Suprapubic skin (tissue), 4 donors: ENCODE results near the gene ALDH1L1. TPM values are rescaled to one million over a fixed set of nuclear protein-coding genes. Genes with fewer than 3 reads are reported as not detected.

Source experiments
- DNase-seq, 2 donors: peaks; one replicate each; pipeline ENCODE4 v3.0.0-alpha.2; 2019; ENCODE audit warnings: low spot score in 2 of 2
- H3K27ac ChIP-seq: fragments of 200-600 bp; sonication (generic); one replicate; pipeline ENCODE4 v1.5.1; 2019
- H3K27me3 ChIP-seq: fragments of 200-600 bp; sonication (generic); one replicate; pipeline ENCODE4 v1.5.1; 2019
- H3K36me3 ChIP-seq: fragments of 200-600 bp; sonication (generic); one replicate; pipeline ENCODE4 v1.5.1; 2019
- H3K4me1 ChIP-seq: fragments of 200-600 bp; sonication (generic); one replicate; pipeline ENCODE4 v1.5.1; 2019
- H3K4me3 ChIP-seq: fragments of 200-600 bp; sonication (generic); one replicate; pipeline ENCODE4 v1.5.1; 2019; ENCODE audit warnings: mild to moderate bottlenecking
- H3K9me3 ChIP-seq: fragments of 200-600 bp; sonication (generic); one replicate; pipeline ENCODE4 v1.5.1; 2019
- EP300 ChIP-seq: sonication (generic); formaldehyde crosslinking; IDR thresholded peaks from one replicate; pipeline ENCODE4 v1.6.1; 2017; ENCODE audit warnings: antibody characterized with exemption
- POLR2A ChIP-seq, 2 donors: fragments of 450-650 bp; IDR thresholded peaks; one replicate each; pipeline ENCODE4 v1.6.1; 2017; ENCODE audit warnings: antibody characterized with exemption in 2 of 2, mild to moderate bottlenecking in 2 of 2, moderate library complexity in 2 of 2
- POLR2AphosphoS5 ChIP-seq, 3 donors: sonication (generic); formaldehyde crosslinking; IDR thresholded peaks; one replicate each; pipeline ENCODE4 v1.6.1; 2017; ENCODE audit warnings: antibody characterized with exemption in 3 of 3
- WGBS: methylation state at CpG from one replicate; pipeline ENCODE4 v1.1.5; 2018; 5-methylcytosine and 5-hydroxymethylcytosine counted together
- total RNA-seq, 4 donors: library from RNA; depleted of rRNA; stranded (reverse); fragments of >200 nt; gene quantifications; one replicate each; pipeline ENCODE4 v1.1.0, GENCODE V29; 2016
- TF ChIP-seq, protein P1 (sequence below), 2 donors: fragments of 200-600 bp in 1 of 2; fragments of 450-650 bp in 1 of 2; sonication (generic) in 1 of 2; IDR thresholded peaks; one replicate each; pipeline ENCODE4 v1.5.1; 2016 to 2019; ENCODE audit warnings: antibody characterized with exemption in 2 of 2, mild to moderate bottlenecking in 1 of 2, moderate library complexity in 1 of 2

ALDH1L1 gene
- total RNA-seq, 4 donors from 2014 or later = 5.1 to 8.5 (median 7.4) TPM

DNA sequence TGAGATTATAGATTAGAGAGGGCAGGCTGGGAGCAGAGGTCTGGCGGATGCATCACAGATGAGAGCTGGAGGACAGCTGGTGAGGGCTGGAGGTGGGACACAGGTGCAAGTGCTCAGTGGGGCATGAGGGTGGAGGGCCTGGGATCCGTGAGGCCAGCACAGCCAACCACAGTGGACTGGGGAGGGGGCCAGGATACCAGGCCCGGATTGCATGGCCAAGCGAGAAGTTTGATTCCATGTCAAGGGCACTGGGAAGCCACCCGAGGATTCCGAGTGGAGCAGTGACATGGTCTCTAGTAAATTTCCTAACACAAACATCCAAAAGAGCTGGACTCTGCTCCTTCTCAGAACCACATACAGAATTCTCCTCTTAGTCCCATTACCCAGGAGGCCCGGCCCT, 52.5 kb downstream of the ALDH1L1 start:
- H3K4me3 ChIP-seq = no peak overlapping the region
- no peak overlapping the region for H3K27ac ChIP-seq
- peak; percentile 46 to 60 for DNase-seq
- peaks cover 6% of the 10 kb centered on the region for H3K4me1 ChIP-seq
- no peak for TF ChIP-seq EP300
- TF ChIP-seq POLR2A (IDR thresholded peaks at IDR 0.05) = no peak
- TF ChIP-seq POLR2AphosphoS5 (IDR thresholded peaks at IDR 0.05) = no peak
- TF ChIP-seq, protein P1, sequence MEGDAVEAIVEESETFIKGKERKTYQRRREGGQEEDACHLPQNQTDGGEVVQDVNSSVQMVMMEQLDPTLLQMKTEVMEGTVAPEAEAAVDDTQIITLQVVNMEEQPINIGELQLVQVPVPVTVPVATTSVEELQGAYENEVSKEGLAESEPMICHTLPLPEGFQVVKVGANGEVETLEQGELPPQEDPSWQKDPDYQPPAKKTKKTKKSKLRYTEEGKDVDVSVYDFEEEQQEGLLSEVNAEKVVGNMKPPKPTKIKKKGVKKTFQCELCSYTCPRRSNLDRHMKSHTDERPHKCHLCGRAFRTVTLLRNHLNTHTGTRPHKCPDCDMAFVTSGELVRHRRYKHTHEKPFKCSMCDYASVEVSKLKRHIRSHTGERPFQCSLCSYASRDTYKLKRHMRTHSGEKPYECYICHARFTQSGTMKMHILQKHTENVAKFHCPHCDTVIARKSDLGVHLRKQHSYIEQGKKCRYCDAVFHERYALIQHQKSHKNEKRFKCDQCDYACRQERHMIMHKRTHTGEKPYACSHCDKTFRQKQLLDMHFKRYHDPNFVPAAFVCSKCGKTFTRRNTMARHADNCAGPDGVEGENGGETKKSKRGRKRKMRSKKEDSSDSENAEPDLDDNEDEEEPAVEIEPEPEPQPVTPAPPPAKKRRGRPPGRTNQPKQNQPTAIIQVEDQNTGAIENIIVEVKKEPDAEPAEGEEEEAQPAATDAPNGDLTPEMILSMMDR (IDR thresholded peaks at IDR 0.05) = no peak
- WGBS = 76% methylated on average over 7 of the region's 7 CpGs
- H3K27me3 ChIP-seq = no peaks in the 10 kb centered on the region
- no peaks in the 10 kb centered on the region for H3K36me3 ChIP-seq
- H3K9me3 ChIP-seq = no peaks in the 10 kb centered on the region

DNA sequence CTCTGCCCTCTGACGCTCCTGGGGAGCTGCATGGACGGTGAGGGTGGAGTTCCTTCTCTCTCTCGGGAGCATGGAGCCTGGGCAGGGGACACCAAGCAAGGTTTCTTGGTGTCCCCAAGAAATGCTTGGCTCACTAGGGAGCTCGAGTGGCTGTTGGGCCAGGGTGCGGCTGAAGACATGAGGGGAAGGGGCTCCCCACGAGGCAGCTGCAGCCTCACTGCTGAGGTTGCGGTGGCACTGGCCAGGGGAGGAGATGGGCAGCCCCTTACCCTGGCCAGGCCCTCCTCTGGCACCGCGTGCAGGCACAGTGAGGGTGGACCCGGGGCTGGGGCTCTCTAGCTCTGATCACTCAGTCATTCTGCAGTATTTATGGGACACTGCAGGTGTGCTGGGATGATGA, 52.9 kb downstream of the ALDH1L1 start:
- DNase-seq = peak; percentile 40 to 41
- no peaks in the 10 kb centered on the region for H3K36me3 ChIP-seq
- 79% methylated on average over 7 of the region's 10 CpGs for WGBS

DNA sequence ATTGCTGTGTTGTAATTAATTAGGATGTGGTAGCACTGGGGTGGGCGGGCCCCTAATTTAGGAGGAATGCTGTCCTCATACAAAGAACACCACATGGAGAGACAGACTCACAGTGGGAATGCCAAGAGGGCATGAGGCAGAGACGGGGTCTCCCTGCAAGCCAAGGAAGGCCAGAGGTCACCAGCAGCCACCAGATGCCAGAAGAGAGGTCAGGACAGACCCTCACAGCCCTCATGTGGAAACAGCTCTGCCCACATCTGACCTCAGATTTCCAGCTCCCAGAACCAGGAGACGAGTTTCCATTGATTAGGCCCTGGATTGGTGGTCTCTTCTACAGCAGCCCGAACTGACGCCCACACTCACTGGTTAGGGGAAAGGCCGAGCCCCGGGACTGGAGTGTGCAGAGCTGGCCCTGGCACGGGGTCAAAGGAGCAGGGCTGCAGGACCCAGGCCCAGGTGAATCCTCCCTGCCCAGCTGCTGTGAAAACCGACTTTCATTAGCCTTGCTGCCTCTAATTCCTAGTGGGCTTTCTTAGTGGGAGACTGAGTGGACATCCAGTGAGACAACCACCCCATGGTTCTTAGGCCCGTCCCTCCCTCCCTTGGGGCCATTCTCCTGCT, 53.5 kb downstream of the ALDH1L1 start:
- Histone ChIP-seq H3K36me3 (no peaks in the 10 kb centered on the region), H3K4me1 (peaks cover 6% of the 10 kb centered on the region), H3K4me3 (no peak overlapping the region), H3K9me3 (no peaks in the 10 kb centered on the region), H3K27me3 (no peaks in the 10 kb centered on the region), H3K27ac (no peak overlapping the region)
- WGBS = 80% methylated on average over 6 of the region's 10 CpGs
- peak; percentile 42 to 72 for DNase-seq
- TF ChIP-seq EP300 (no peak), POLR2A (IDR thresholded peaks at IDR 0.05) (no peak), POLR2AphosphoS5 (IDR thresholded peaks at IDR 0.05) (no peak)
- TF ChIP-seq, protein P1 (IDR thresholded peaks at IDR 0.05) = no peak

More for the DNA sequence above, 52.9 kb downstream of the ALDH1L1 start:
- no peak for TF ChIP-seq POLR2AphosphoS5 (IDR thresholded peaks at IDR 0.05)
- TF ChIP-seq POLR2A (IDR thresholded peaks at IDR 0.05) = no peak
- TF ChIP-seq, protein P1 (IDR thresholded peaks at IDR 0.05) = no peak
- TF ChIP-seq EP300 = no peak
- Histone ChIP-seq H3K27ac (no peak overlapping the region), H3K4me3 (no peak overlapping the region), H3K4me1 (peaks cover 6% of the 10 kb centered on the region), H3K27me3 (no peaks in the 10 kb centered on the region), H3K9me3 (no peaks in the 10 kb centered on the region)

DNA sequence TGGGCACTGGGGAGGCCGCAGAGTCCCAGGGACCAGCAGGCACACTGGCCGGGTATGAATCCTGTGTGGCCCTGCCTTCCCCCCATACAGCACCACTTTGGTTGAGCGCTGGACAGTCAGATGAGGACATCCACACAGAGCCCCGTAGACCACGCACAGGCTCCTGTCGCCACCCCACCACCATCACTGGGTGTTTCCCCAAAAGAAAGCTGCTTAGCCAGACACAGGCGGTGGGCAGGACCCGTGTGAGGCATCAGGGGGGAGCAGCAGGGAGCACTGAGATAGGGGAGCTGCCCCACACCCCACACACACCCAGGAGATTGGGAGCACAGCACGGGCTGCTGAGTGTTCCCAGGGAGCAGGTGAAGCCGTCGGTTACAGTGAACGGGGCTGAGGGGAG, 54.1 kb downstream of the ALDH1L1 start:
- H3K4me3 ChIP-seq = no peak overlapping the region
- H3K9me3 ChIP-seq = no peaks in the 10 kb centered on the region
- peaks cover 6% of the 10 kb centered on the region for H3K4me1 ChIP-seq
- H3K36me3 ChIP-seq = no peaks in the 10 kb centered on the region
- H3K27me3 ChIP-seq = no peaks in the 10 kb centered on the region
- no peak overlapping the region for H3K27ac ChIP-seq
- TF ChIP-seq, protein P1 (IDR thresholded peaks at IDR 0.05) = no peak
- TF ChIP-seq POLR2AphosphoS5 (IDR thresholded peaks at IDR 0.05) = no peak
- no peak for TF ChIP-seq EP300
- TF ChIP-seq POLR2A (IDR thresholded peaks at IDR 0.05) = no peak
- WGBS = 82% methylated on average over 5 of the region's 12 CpGs
- peak; percentile 28 to 54 for DNase-seq

DNA sequence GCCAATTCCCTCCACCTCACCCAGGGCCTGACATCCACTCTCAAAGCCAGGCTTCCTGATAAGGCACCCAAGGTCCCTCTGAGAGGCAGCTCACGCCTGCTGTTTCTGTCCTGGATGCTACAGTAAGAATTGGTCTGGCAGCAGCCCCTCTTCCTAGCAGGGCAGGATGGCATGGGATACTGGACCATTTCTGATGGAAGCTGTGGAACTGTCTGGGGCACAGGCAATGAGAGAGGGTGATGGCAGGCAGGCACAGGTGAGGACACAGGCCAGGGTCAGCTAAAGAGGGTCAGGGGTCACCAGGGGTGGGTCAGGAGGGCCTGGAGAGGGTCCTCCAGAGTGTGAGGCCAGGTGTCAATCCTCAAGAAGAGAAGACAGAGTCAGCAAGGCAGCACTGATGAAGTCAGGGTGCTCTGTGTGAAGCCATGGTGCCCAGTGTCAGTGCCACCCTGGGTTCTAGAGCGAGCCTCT, 54.6 kb downstream of the ALDH1L1 start:
- Histone ChIP-seq H3K4me1 (peaks cover 6% of the 10 kb centered on the region), H3K4me3 (no peak overlapping the region), H3K36me3 (no peaks in the 10 kb centered on the region), H3K27ac (no peak overlapping the region), H3K9me3 (no peaks in the 10 kb centered on the region), H3K27me3 (no peaks in the 10 kb centered on the region)
- WGBS = 60% methylated on average over 2 of the region's 2 CpGs
- no peak for TF ChIP-seq POLR2A (IDR thresholded peaks at IDR 0.05)
- TF ChIP-seq POLR2AphosphoS5 (IDR thresholded peaks at IDR 0.05) = no peak
- DNase-seq = peak; percentile 42 to 63
